GM12878 (cell line): ENCODE data around the gene VEZF1. TPM values are rescaled to one million over a fixed set of nuclear protein-coding genes. Genes with fewer than 3 reads are reported as not detected.
A peak's percentile ranks its signal among the peaks of the same experiment; 100 is the strongest.

Experiments used
- ATAC-seq: fragments of 200-7000 bp; cut with Tn5 transposase; 3 replicates; pipeline ENCODE4 v1.9.1; 2020; ENCODE audit warnings: mild to moderate bottlenecking, moderate library complexity
- BruUV-seq: library from RNA; stranded (reverse); fragments of 400-500 nt; replicated peaks from 2 replicates; lab custom pipeline; 2021; lab: Mats Ljungman, UMichigan
- CTCF ChIA-PET: fragments of 300-600 bp; sonication (Branson Sonifier 250); formaldehyde crosslinking; extraction: SDS; loops from one replicate; lab custom pipeline; 2021; ENCODE audit warnings: inconsistent platforms; lab: Yijun Ruan, JAX
- POLR2A ChIA-PET: fragments of 350-600 bp; formaldehyde crosslinking; extraction: SDS; loops from one replicate; lab custom pipeline; 2021; ENCODE audit warnings: inconsistent platforms; lab: Charles Lee
- RAD21 ChIA-PET: fragments of 300-600 bp; sonication (Branson Sonifier 250); formaldehyde crosslinking; loops from one replicate; lab custom pipeline; 2023; ENCODE audit warnings: antibody characterized with exemption; ENCODE audit not compliant: unreplicated experiment; lab: Charles Lee
- SMC1A ChIA-PET: fragments of 300-600 bp; sonication (Branson Sonifier 250); formaldehyde crosslinking; loops from one replicate; lab custom pipeline; 2023; ENCODE audit not compliant: unreplicated experiment, uncharacterized antibody; lab: Charles Lee
- DNase-seq: peaks from one replicate; pipeline ENCODE4 v3.0.0-alpha.2; 2011; ENCODE audit warnings: low read depth, low spot score
- FAIRE-seq: peaks from 3 replicates; lab custom pipeline; 2011; peaks lifted over from hg19 to GRCh38; lab: Jason Lieb, UNC
- H2AFZ ChIP-seq: 2 replicates; pipeline ENCODE4 v1.6.0; 2011; ENCODE audit warnings: low read depth, low read length, control low read depth; ENCODE audit not compliant: control insufficient read depth
- H3K27ac ChIP-seq: 2 replicates; pipeline ENCODE4 v1.5.1; 2011; ENCODE audit warnings: control low read depth; ENCODE audit not compliant: control insufficient read depth, insufficient read depth
- H3K27me3 ChIP-seq, 2 experiments: replicated peaks in 1 of 2; 2 replicates each; pipeline versions ENCODE4 v1.6.0 to v1.6.1; 2011; ENCODE audit warnings: low read length in 1 of 2; ENCODE audit not compliant: control insufficient read depth in 2 of 2, insufficient read depth in 2 of 2
- H3K36me3 ChIP-seq, 2 experiments: 2 replicates each; pipeline ENCODE4 v1.5.1; 2011; ENCODE audit warnings: low read length in 1 of 2; ENCODE audit not compliant: control insufficient read depth in 2 of 2, insufficient read depth in 2 of 2
- H3K4me1 ChIP-seq: 2 replicates; pipeline ENCODE4 v1.6.1; 2011; ENCODE audit warnings: mild to moderate bottlenecking, low read length, moderate library complexity, mixed read lengths; ENCODE audit not compliant: control insufficient read depth, insufficient read depth
- H3K4me2 ChIP-seq: 2 replicates; pipeline ENCODE4 v1.6.0; 2011; ENCODE audit warnings: control low read depth; ENCODE audit not compliant: control insufficient read depth, insufficient read depth
- H3K4me3 ChIP-seq: fragments of 200-600 bp; sonication (generic); 2 replicates; pipeline ENCODE4 v1.5.1; 2016
- H3K79me2 ChIP-seq: 2 replicates; pipeline ENCODE4 v1.6.0; 2011; ENCODE audit warnings: low read length; ENCODE audit not compliant: control insufficient read depth, insufficient read depth
- H3K9ac ChIP-seq: 2 replicates; pipeline ENCODE4 v1.8.0; 2011; ENCODE audit warnings: low read length, control low read depth, mixed read lengths; ENCODE audit not compliant: control insufficient read depth, insufficient read depth
- H3K9me3 ChIP-seq: replicated peaks from 3 replicates; pipeline ENCODE4 v1.5.1; 2011; ENCODE audit warnings: mild to moderate bottlenecking, low read length; ENCODE audit not compliant: control insufficient read depth, insufficient read depth
- H4K20me1 ChIP-seq: 2 replicates; pipeline ENCODE4 v1.6.0; 2011; ENCODE audit not compliant: control insufficient read depth, insufficient read depth
- EED ChIP-seq: sonication (generic); IDR thresholded peaks from 2 replicates; pipeline ENCODE4 v1.6.1; 2016; ENCODE audit warnings: antibody characterized with exemption, low read depth
- HDAC2 ChIP-seq: fragments of 200-600 bp; sonication (generic); IDR thresholded peaks from 2 replicates; pipeline ENCODE4 v1.6.1; 2017
- MYC ChIP-seq: IDR thresholded peaks from 2 replicates; pipeline ENCODE4 v1.6.1; 2011; ENCODE audit warnings: mild to moderate bottlenecking, low read length, moderate library complexity, inconsistent platforms; ENCODE audit not compliant: insufficient read depth, insufficient replicate concordance, insufficient read length, severe bottlenecking
- SMC3 ChIP-seq: IDR thresholded peaks from 2 replicates; pipeline ENCODE4 v1.6.1; 2011; ENCODE audit warnings: low read length, improper control_type of control experiment, borderline replicate concordance
- TAF1 ChIP-seq: IDR thresholded peaks from 2 replicates; pipeline ENCODE4 v1.6.1; 2011; ENCODE audit warnings: mild to moderate bottlenecking, low read depth, low read length, borderline replicate concordance
- TBL1XR1 ChIP-seq: IDR thresholded peaks from 2 replicates; pipeline ENCODE4 v1.6.1; 2012; ENCODE audit warnings: low read depth, low read length, improper control_type of control experiment
- USF2 ChIP-seq: IDR thresholded peaks from 2 replicates; pipeline ENCODE4 v1.6.1; 2011; ENCODE audit warnings: low read depth, low read length, improper control_type of control experiment, borderline replicate concordance
- YBX1 ChIP-seq: fragments of 450-650 bp; IDR thresholded peaks from 2 replicates; pipeline ENCODE4 v1.6.1; 2016; ENCODE audit warnings: antibody characterized with exemption
- YY1 ChIP-seq: IDR thresholded peaks from 2 replicates; pipeline ENCODE4 v1.6.1; 2011; ENCODE audit warnings: low read depth, mild to moderate bottlenecking, low read length
- WGBS: methylation state at CpG from one replicate; pipeline ENCODE4 v1.1.6; 2016; ENCODE audit warnings: low lambda C conversion rate; ENCODE audit not compliant: insufficient replicate concordance, insufficient coverage; ENCODE audit errors: missing lambda C conversion rate; 5-methylcytosine and 5-hydroxymethylcytosine counted together
- in situ Hi-C: fragments of 300-500 bp; cut with MboI; formaldehyde crosslinking; loops from 9 replicates; pipeline ENCODE4 v1.14.3; 2018; ENCODE audit warnings: mixed read lengths
- intact Hi-C: fragments of 100-400 bp; cut with micrococcal nuclease; formaldehyde crosslinking; loops from one replicate; pipeline ENCODE4 v1.14.2; 2022; ENCODE audit not compliant: unreplicated experiment
- polyA plus RNA-seq, 11 experiments: library from polyadenylated mRNA; depleted of rRNA in 4 of 11; unstranded in 6 of 11; stranded (reverse) in 5 of 11; fragments of >200 nt; fragmentation: Nextera tagmentation in 4 of 11; fragmentation: Illumina TruSeq in 1 of 11; extraction: Ambion mirVana in 4 of 11; extraction: Trizol in 1 of 11; gene quantifications; 1 replicate in 1 of 11; 2 replicates in 10 of 11; pipeline versions ENCODE4 v1.2.1 to v1.2.3, GENCODE V29; 2011 to 2016; ENCODE audit warnings: inconsistent platforms in 2 of 11, missing spikeins in 2 of 11, low read depth in 1 of 11
- total RNA-seq, 4 experiments: library from RNA; depleted of rRNA in 3 of 4; stranded (reverse); fragments of >200 nt in 3 of 4; fragmentation: Illumina TruSeq in 1 of 4; extraction: Trizol in 1 of 4; gene quantifications; 2 replicates each; pipeline versions ENCODE4 v1.2.1 to v1.2.3, GENCODE V29; 2013 to 2021
- TF ChIP-seq, protein P1 (sequence below): fragments of 450-650 bp; conservative IDR thresholded peaks from 2 replicates; pipeline ENCODE4 v1.6.1; 2017; ENCODE audit warnings: mild to moderate bottlenecking, moderate library complexity

VEZF1 gene
- total and polyA plus RNA-seq, 10 of the 15 experiments (the other 5 are each of a cell fraction or from before 2014, with no cell fraction given), result 9.5 to 28.2 (median 20.3) TPM

GRCh38 chr17:57985675-57985974 is 2.4 kb downstream of the VEZF1 start:
- no peak for DNase-seq
- Histone ChIP-seq H3K9ac (no peak overlapping the region), H4K20me1 (peaks cover 2% of the 10 kb centered on the region; the same call in 1 of the 2 replicates), H3K4me2 (no peak overlapping the region), H3K79me2 (peaks cover 20% of the 10 kb centered on the region), H3K27me3 (no peaks in the 10 kb centered on the region), H3K27ac (no peak overlapping the region)
- WGBS, result 100% methylated on average over 1 of the region's 1 CpG
- no peak for ATAC-seq
- ChIA-PET RAD21 (interaction anchor here (0.9 to 3.6 kb wide), 13 partner anchors 10 to 129 kb away, joined by 3 to 55 read pairs (median 10); partner anchors contain the start of gene SRSF1), CTCF (interaction anchor here (0.6 to 8.8 kb wide), 20 partner anchors 10 to 152 kb away, joined by 3 to 195 read pairs (median 6); partner anchors contain the start of gene SRSF1), POLR2A (interaction anchor here (0.6 to 3.1 kb wide), 9 partner anchors 8 to 169 kb away, joined by 3 to 21 read pairs (median 5); no protein-coding TSS in a partner anchor), SMC1A (interaction anchor here (1.0 to 9.3 kb wide), 25 partner anchors 10 to 253 kb away, joined by 3 to 114 read pairs (median 9); partner anchors contain the start of genes CUEDC1, LPO, MRPS23 and SRSF1)
- intact Hi-C loops, result loop anchor here (5.0 kb wide), 1 partner anchor 38 kb away; no protein-coding TSS in a partner anchor
- no peak for FAIRE-seq
- TF ChIP-seq TBL1XR1, result no peak
- TF ChIP-seq MYC, result no peak
- TF ChIP-seq SMC3, result no peak
- no peak for TF ChIP-seq YBX1
- no peak for TF ChIP-seq USF2
- no peak for TF ChIP-seq TAF1
- no peak for TF ChIP-seq EED
- TF ChIP-seq, protein P1, sequence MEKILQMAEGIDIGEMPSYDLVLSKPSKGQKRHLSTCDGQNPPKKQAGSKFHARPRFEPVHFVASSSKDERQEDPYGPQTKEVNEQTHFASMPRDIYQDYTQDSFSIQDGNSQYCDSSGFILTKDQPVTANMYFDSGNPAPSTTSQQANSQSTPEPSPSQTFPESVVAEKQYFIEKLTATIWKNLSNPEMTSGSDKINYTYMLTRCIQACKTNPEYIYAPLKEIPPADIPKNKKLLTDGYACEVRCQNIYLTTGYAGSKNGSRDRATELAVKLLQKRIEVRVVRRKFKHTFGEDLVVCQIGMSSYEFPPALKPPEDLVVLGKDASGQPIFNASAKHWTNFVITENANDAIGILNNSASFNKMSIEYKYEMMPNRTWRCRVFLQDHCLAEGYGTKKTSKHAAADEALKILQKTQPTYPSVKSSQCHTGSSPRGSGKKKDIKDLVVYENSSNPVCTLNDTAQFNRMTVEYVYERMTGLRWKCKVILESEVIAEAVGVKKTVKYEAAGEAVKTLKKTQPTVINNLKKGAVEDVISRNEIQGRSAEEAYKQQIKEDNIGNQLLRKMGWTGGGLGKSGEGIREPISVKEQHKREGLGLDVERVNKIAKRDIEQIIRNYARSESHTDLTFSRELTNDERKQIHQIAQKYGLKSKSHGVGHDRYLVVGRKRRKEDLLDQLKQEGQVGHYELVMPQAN, result no peak
- TF ChIP-seq YY1, result no peak
- TF ChIP-seq HDAC2, result no peak
- TF ChIP-seq, all 136 proteins: peak for 0
- Histone ChIP-seq H3K9me3 (no peaks in the 10 kb centered on the region), H3K4me1 (peaks cover 5% of the 10 kb centered on the region), H2AFZ (no peak overlapping the region), H3K4me3 (0 out of 2 replicates have a peak overlapping the region, but pooled peaks have one; percentile 17), H3K36me3 (peaks cover 0 to 6% of the 10 kb centered on the region in 2 experiments; a peak in 2 of 4 replicates)
- in situ Hi-C loops, result no loop called here
- BruUV-seq, result no TSS peak
